Effector memory CD4-positive, alpha-beta T cell (primary cell): Measurements from ENCODE around the gene TMX2.
"Not testable (repeated sequence)": the region's sequence is repeated elsewhere in the genome, so short reads cannot be mapped to it uniquely, and the experiment has no call there.

ENCODE experiments used
- DNase-seq, 3 donors: peaks; one replicate each; pipeline ENCODE4 v3.0.0-alpha.2; 2020
- H3K27ac ChIP-seq: 2 replicates; pipeline ENCODE4 v1.7.0; 2013; ENCODE audit warnings: mild to moderate bottlenecking, low read length, moderate library complexity; ENCODE audit not compliant: insufficient read depth, poor library complexity, severe bottlenecking
- H3K27me3 ChIP-seq: replicated peaks from 2 replicates; pipeline ENCODE4 v1.7.0; 2013; ENCODE audit warnings: mild to moderate bottlenecking, low read length; ENCODE audit not compliant: insufficient read depth, control insufficient read depth, poor library complexity, severe bottlenecking
- H3K36me3 ChIP-seq: 2 replicates; pipeline ENCODE4 v1.7.0; 2013; ENCODE audit warnings: mild to moderate bottlenecking, low read length, moderate library complexity; ENCODE audit not compliant: control insufficient read depth, insufficient read depth
- H3K4me1 ChIP-seq: 2 replicates; pipeline ENCODE4 v1.7.0; 2013; ENCODE audit warnings: low read length, mild to moderate bottlenecking; ENCODE audit not compliant: control insufficient read depth, insufficient read depth, poor library complexity, severe bottlenecking
- H3K4me3 ChIP-seq: 2 replicates; pipeline ENCODE4 v1.7.0; 2013; ENCODE audit warnings: low read length, low read depth, mild to moderate bottlenecking; ENCODE audit not compliant: insufficient read depth, poor library complexity, severe bottlenecking
- H3K9me3 ChIP-seq: 2 replicates; pipeline ENCODE4 v1.7.0; 2013; ENCODE audit warnings: mild to moderate bottlenecking, low read length, moderate library complexity; ENCODE audit not compliant: control insufficient read depth

TMX2 gene

GRCh38 chr11:57680552-57680874, 31.9 kb upstream of the TMX2 start:
- Histone ChIP-seq H3K4me1 (peaks cover 9% of the 10 kb centered on the region), H3K4me3 (no peak overlapping the region), H3K27ac (no peak overlapping the region), H3K27me3 (no peaks in the 10 kb centered on the region), H3K9me3 (no peaks in the 10 kb centered on the region), H3K36me3 (peaks cover 42% of the 10 kb centered on the region)
- no peak for DNase-seq

- no peaks in the 10 kb centered on the region for H3K27me3 ChIP-seq
- H3K4me1 ChIP-seq = peaks cover 9% of the 10 kb centered on the region
- H3K36me3 ChIP-seq = peaks cover 46% of the 10 kb centered on the region
- DNase-seq = no peak
- no peak overlapping the region for H3K27ac ChIP-seq
- no peak overlapping the region for H3K4me3 ChIP-seq
- H3K9me3 ChIP-seq = no peaks in the 10 kb centered on the region
Observed at GRCh38 chr11:57681168-57681567, 31.2 kb upstream of the TMX2 start.

- not testable (repeated sequence) for DNase-seq, H3K4me1 ChIP-seq, H3K9me3 ChIP-seq, H3K27ac ChIP-seq, H3K27me3 ChIP-seq, H3K4me3 ChIP-seq
- peaks cover 84% of the 10 kb centered on the region for H3K36me3 ChIP-seq
Observed at GRCh38 chr11:57690474-57690873, 21.9 kb upstream of the TMX2 start.

GRCh38 chr11:57698843-57699365, 13.5 kb upstream of the TMX2 start:
- no peaks in the 10 kb centered on the region for H3K9me3 ChIP-seq
- no peaks in the 10 kb centered on the region for H3K27me3 ChIP-seq
- peaks cover 66% of the 10 kb centered on the region for H3K36me3 ChIP-seq
- H3K4me3 ChIP-seq = no peak overlapping the region
- DNase-seq = no peak
- no peaks in the 10 kb centered on the region for H3K4me1 ChIP-seq
- no peak overlapping the region for H3K27ac ChIP-seq

DNA sequence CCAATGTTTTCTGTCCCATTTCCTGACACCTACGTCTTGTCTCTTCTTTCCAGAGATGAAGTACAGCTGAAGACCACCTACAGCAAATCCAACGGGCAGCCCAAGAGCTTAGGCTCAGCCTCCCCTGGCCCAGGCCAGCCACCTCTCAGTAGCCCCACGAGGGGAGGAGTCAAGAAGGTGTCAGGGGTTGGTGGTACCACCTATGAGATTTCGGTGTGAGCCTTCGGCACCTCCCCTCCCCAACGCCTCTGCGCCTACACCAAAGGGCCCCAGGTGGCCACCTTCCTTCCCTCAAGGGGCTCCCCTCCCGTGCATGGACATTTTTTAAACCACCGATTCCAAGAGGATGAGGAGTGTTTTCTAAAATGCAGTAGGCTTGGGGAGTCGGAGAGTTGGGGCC, 12.6 kb upstream of the TMX2 start:
- Histone ChIP-seq H3K4me3 (no peak overlapping the region), H3K27ac (no peak overlapping the region), H3K4me1 (no peaks in the 10 kb centered on the region), H3K27me3 (no peaks in the 10 kb centered on the region), H3K36me3 (peaks cover 68% of the 10 kb centered on the region), H3K9me3 (no peaks in the 10 kb centered on the region)
- DNase-seq = no peak

DNA sequence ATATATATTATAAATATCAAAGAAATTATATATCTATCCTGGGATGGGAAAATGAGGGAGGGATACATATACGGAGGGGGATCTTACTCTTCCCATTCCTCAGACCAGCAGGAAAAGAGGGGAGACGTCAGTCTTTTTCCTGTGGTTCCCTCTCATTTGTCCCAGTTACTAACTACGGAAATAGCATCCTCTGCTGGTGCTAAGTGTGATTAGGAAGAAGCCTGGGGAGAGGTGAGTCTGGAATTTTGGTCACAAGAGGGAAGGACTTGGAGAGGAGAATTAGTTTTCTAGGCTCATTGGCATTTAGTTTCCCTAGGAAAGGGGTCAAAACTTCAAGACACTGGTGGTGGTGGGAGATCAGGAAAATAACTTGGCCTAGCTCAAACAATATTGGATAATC, 12.0 kb upstream of the TMX2 start:
- Histone ChIP-seq H3K36me3 (peaks cover 64% of the 10 kb centered on the region), H3K27ac (no peak overlapping the region), H3K27me3 (no peaks in the 10 kb centered on the region), H3K9me3 (no peaks in the 10 kb centered on the region), H3K4me1 (no peaks in the 10 kb centered on the region), H3K4me3 (no peak overlapping the region)
- no peak for DNase-seq

- peaks cover 45% of the 10 kb centered on the region for H3K36me3 ChIP-seq
- no peaks in the 10 kb centered on the region for H3K27me3 ChIP-seq
- no peak overlapping the region for H3K4me3 ChIP-seq
- H3K9me3 ChIP-seq = no peaks in the 10 kb centered on the region
- no peak overlapping the region for H3K27ac ChIP-seq
- DNase-seq = no peak
- no peaks in the 10 kb centered on the region for H3K4me1 ChIP-seq
Observed at GRCh38 chr11:57703341-57703740, 9.1 kb upstream of the TMX2 start.

DNA sequence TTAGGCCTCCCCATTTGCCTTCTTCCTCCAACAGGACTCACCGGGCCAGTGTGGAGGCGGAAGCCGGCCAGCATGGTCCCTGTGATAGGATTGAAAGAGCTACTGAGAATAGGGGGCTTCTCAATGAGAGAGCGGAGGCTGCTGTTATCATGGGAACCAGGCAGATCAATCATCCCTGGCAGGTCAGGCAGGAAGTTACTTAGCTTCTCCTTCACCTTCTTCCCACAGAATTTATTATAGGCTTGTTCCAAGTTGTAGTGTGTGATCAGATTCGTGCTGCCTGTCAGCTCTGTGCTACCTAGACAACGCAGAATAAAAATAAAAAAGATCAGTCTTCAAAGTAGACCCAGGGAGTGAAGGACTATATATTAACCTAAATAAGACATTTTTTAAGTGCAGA, 7.5 kb upstream of the TMX2 start:
- no peaks in the 10 kb centered on the region for H3K27me3 ChIP-seq
- H3K4me3 ChIP-seq = no peak overlapping the region
- H3K9me3 ChIP-seq = no peaks in the 10 kb centered on the region
- no peak overlapping the region for H3K27ac ChIP-seq
- peaks cover 29% of the 10 kb centered on the region for H3K36me3 ChIP-seq
- no peaks in the 10 kb centered on the region for H3K4me1 ChIP-seq
- no peak for DNase-seq

GRCh38 chr11:57705432-57705831, 7.0 kb upstream of the TMX2 start:
- not testable (repeated sequence) for H3K27me3 ChIP-seq, H3K9me3 ChIP-seq, H3K4me3 ChIP-seq, DNase-seq, H3K27ac ChIP-seq, H3K4me1 ChIP-seq
- peaks cover 25% of the 10 kb centered on the region for H3K36me3 ChIP-seq

DNA sequence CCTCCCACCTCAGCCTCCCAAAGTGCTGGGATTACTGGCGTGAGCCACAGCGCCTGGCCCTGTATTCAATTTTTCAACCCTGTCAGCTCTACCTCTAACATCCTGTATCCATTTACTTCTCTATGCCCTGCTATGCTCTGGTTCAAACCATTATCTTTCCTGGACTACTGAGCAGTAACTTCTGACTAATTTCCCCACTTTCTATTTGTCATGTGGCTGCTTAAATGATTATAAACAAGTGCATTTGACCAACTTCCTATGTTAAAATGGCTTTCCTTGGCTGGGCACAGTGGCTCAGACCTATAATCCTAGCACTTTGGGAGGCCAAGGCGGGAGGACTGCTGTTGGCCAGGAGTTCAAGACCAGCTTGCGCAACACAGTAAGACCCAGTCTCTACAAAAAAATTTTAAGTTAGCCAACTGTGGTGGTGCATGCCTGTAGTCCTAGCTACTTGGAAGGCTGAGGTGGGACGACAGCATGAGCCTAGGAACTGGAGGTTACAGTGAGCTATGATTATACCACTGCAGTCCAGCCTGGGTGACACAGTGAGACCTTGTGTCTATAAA, 2.5 kb upstream of the TMX2 start:
- H3K27ac ChIP-seq = no peak overlapping the region
- no peaks in the 10 kb centered on the region for H3K9me3 ChIP-seq
- DNase-seq = no peak
- peaks cover under 1% of the 10 kb centered on the region for H3K36me3 ChIP-seq
- H3K4me1 ChIP-seq = peaks cover 24% of the 10 kb centered on the region
- H3K27me3 ChIP-seq = no peaks in the 10 kb centered on the region
- H3K4me3 ChIP-seq = no peak overlapping the region
